ENCODE results near the gene OPRD1. TPM values are rescaled to one million over a fixed set of nuclear protein-coding genes. Genes with fewer than 3 reads are reported as not detected.

The OPRD1 gene
- total and polyA plus RNA-seq, 2 of the 4 experiments (the other 2 are of a cell fraction), result under 0.01 TPM; not detected in 1

GRCh38 chr1:28800324-28800723, 11.6 kb upstream of the OPRD1 start:
- intact Hi-C loops (cut with micrococcal nuclease) (no loop called here), dilution Hi-C loops (cut with HindIII; ENCODE audit: low sequenced_read_pairs, unreplicated experiment) (no loop called here), in situ Hi-C loops (cut with MboI; ENCODE audit: low sequenced_read_pairs) (no loop called here)
- no peak overlapping the region for H4K8ac ChIP-seq (ENCODE audit: low read depth in 2 of 2, low read length in 2 of 2)
- H2BK120ac ChIP-seq (ENCODE audit: low read depth, low read length), result no peak overlapping the region
- no peaks in the 10 kb centered on the region for H3K4me1 ChIP-seq (ENCODE audit: control insufficient read depth, insufficient read depth, low read length)
- H2AFZ ChIP-seq (replicated peaks; ENCODE audit: low read length, poor library complexity), result no peak overlapping the region
- no peak overlapping the region for H3K18ac ChIP-seq (ENCODE audit: low read depth, low read length)
- H3K4me3 ChIP-seq (ENCODE audit: insufficient read depth, low read depth, low read length), result no peak overlapping the region
- H2AK9ac ChIP-seq (replicated peaks; ENCODE audit: low read depth, low read length, poor library complexity), result no peak overlapping the region
- H3K9me1 ChIP-seq (ENCODE audit: insufficient read depth, low read length), result no peaks in the 10 kb centered on the region
- no peak overlapping the region for H2BK5ac ChIP-seq (ENCODE audit: low read depth, low read length, poor library complexity, severe bottlenecking)
- no peaks in the 10 kb centered on the region for H3K79me1 ChIP-seq (ENCODE audit: low read depth in 1 of 2, low read length in 2 of 2)
- 46% methylated on average over 2 of the region's 3 CpGs; no CpG with 5 or more reads in 1 of the 2 experiments for WGBS, 2 experiments (ENCODE audit: extremely low coverage in 2 of 2, insufficient read length in 1 of 2)
- no peak overlapping the region for H3K9ac ChIP-seq (ENCODE audit: low read depth, low read length)
- no peak overlapping the region for H3K4ac ChIP-seq (ENCODE audit: low read depth, low read length)
- H2BK20ac ChIP-seq (ENCODE audit: low read depth, low read length), result no peak overlapping the region
- no peak overlapping the region for H4K91ac ChIP-seq (ENCODE audit: insufficient read depth, low read depth, low read length)
- no peak overlapping the region for H3K4me2 ChIP-seq (ENCODE audit: low read depth, low read length)
- no peak overlapping the region for H4K5ac ChIP-seq (ENCODE audit: low read depth, low read length)
- ChIA-PET CTCF (interaction anchor here (1.0 kb wide), 1 partner anchor 82 kb away, joined by 3 read pairs; no protein-coding TSS in a partner anchor), POLR2A (ENCODE audit: unreplicated experiment) (no interaction called here)
- no peak overlapping the region for H2AK5ac ChIP-seq (ENCODE audit: low read depth, low read length)
- H4K20me1 ChIP-seq (ENCODE audit: insufficient read depth, low read length), result no peaks in the 10 kb centered on the region
- no peak overlapping the region for H3K14ac ChIP-seq (replicated peaks; ENCODE audit: low read depth, low read length)
- ATAC-seq (ENCODE audit: low read depth), result no peak
- peaks cover 10% of the 10 kb centered on the region for H3K27me3 ChIP-seq (ENCODE audit: control insufficient read depth, insufficient read depth, low read length)
- no peak for DNase-seq
- H3K9me3 ChIP-seq (ENCODE audit: control insufficient read depth, insufficient read depth, low read length), result peaks cover 2% of the 10 kb centered on the region; the same call in 1 of the 2 replicates
- H3K56ac ChIP-seq (ENCODE audit: extremely low read depth, insufficient read depth, low read length), result no peak overlapping the region
- H3K27ac ChIP-seq (ENCODE audit: insufficient read depth, low read length), result no peak overlapping the region
- BruUV-seq (replicated peaks), result no TSS peak
- H3K36me3 ChIP-seq (ENCODE audit: control insufficient read depth, insufficient read depth, low read length), result no peaks in the 10 kb centered on the region
- no peak overlapping the region for H3K23ac ChIP-seq (ENCODE audit: low read depth, low read length)
- H2BK15ac ChIP-seq (ENCODE audit: low read depth, low read length), result no peak overlapping the region
- TF ChIP-seq MAFK (IDR thresholded peaks at IDR 0.05; ENCODE audit: low read depth, low read length), result no peak
- TF ChIP-seq CTCF (conservative IDR thresholded peaks at IDR 0.05; ENCODE audit: low read depth, low read length), result no peak
- no peak for TF ChIP-seq MXI1 (IDR thresholded peaks at IDR 0.05; ENCODE audit: borderline replicate concordance, low read depth, low read length)
- no peak for TF ChIP-seq ELK1 (IDR thresholded peaks at IDR 0.05; ENCODE audit: borderline replicate concordance, low read depth, low read length)
- no peak for TF ChIP-seq BHLHE40 (IDR thresholded peaks at IDR 0.05; ENCODE audit: low read depth, low read length)
- no peak for TF ChIP-seq POLR2A (IDR thresholded peaks at IDR 0.05; ENCODE audit: low read depth, low read length)
- TF ChIP-seq SMC3 (IDR thresholded peaks at IDR 0.05; ENCODE audit: low read depth, low read length), result no peak
- no peak for TF ChIP-seq RCOR1 (IDR thresholded peaks at IDR 0.05; ENCODE audit: insufficient replicate concordance, low read length)
- TF ChIP-seq MAZ (IDR thresholded peaks at IDR 0.05; ENCODE audit: borderline replicate concordance, low read depth, low read length), result no peak
- no peak for TF ChIP-seq USF2 (IDR thresholded peaks at IDR 0.05; ENCODE audit: low read depth, low read length)
- TF ChIP-seq CEBPB (IDR thresholded peaks at IDR 0.05; ENCODE audit: low read depth, low read length), result no peak
- TF ChIP-seq FOS (IDR thresholded peaks at IDR 0.05; ENCODE audit: low read depth, low read length), result no peak
- TF ChIP-seq CHD1 (IDR thresholded peaks at IDR 0.05; ENCODE audit: low read depth, low read length), result no peak
- TF ChIP-seq RAD21 (IDR thresholded peaks at IDR 0.05; ENCODE audit: low read length), result no peak
- no peak for TF ChIP-seq NFE2L2 (IDR thresholded peaks at IDR 0.05; ENCODE audit: low read depth, low read length)
- no peak for TF ChIP-seq RFX5 (IDR thresholded peaks at IDR 0.05; ENCODE audit: low read depth, low read length)
